ENCODE results near the gene NT5M.

GRCh38 chr17:17258998-17259397 is 44.2 kb upstream of the NT5M start:
- TF ChIP-seq CTCF (IDR thresholded peaks at IDR 0.05) (no peak), POLR2A (IDR thresholded peaks at IDR 0.05) (no peak)
